Measurements from ENCODE around the gene NPS. TPM values are rescaled to one million over a fixed set of nuclear protein-coding genes. Genes with fewer than 3 reads are reported as not detected.

The NPS gene
- total and polyA plus RNA-seq, 3 donors from 2014 or later = not detected

DNA sequence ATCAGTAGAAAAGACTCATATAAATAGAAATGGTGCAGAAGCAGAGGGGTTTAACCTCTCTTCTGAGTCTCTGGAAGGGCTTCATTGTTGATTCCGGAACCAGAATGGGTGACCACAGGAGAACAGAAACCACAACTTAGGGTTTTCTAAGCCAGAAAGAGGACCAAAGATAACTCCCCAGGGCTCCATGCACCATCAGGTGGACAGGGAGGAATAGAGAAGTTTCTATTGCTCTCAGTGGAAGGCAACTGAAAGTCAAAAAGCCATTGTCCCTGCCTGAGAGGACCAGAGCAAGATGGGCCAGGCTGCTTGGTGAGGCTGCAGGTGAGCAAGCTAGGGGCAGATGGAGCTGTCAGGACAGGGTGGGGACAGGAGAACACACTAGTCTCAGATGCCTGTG, 14.6 kb upstream of the NPS start:
- intact Hi-C loops (cut with DNase I; ENCODE audit: low total_unique reads) = no loop called here
- Histone ChIP-seq H3K9me3 (no peaks in the 10 kb centered on the region), H3K27me3 (no peaks in the 10 kb centered on the region), H3K4me1 (no peaks in the 10 kb centered on the region), H3K27ac (no peak overlapping the region), H3K36me3 (ENCODE audit: low read depth, missing control alignments) (no peaks in the 10 kb centered on the region), H3K4me3 (no peak overlapping the region)
- DNase-seq = no peak
- 94 to 100% methylated on average over 1 of the region's 1 CpG for WGBS, 2 donors
- TF ChIP-seq, protein P1, sequence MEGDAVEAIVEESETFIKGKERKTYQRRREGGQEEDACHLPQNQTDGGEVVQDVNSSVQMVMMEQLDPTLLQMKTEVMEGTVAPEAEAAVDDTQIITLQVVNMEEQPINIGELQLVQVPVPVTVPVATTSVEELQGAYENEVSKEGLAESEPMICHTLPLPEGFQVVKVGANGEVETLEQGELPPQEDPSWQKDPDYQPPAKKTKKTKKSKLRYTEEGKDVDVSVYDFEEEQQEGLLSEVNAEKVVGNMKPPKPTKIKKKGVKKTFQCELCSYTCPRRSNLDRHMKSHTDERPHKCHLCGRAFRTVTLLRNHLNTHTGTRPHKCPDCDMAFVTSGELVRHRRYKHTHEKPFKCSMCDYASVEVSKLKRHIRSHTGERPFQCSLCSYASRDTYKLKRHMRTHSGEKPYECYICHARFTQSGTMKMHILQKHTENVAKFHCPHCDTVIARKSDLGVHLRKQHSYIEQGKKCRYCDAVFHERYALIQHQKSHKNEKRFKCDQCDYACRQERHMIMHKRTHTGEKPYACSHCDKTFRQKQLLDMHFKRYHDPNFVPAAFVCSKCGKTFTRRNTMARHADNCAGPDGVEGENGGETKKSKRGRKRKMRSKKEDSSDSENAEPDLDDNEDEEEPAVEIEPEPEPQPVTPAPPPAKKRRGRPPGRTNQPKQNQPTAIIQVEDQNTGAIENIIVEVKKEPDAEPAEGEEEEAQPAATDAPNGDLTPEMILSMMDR (IDR thresholded peaks at IDR 0.05) = no peak
- no peak for TF ChIP-seq POLR2A (IDR thresholded peaks at IDR 0.05)

- Histone ChIP-seq H3K4me1 (no peaks in the 10 kb centered on the region), H3K36me3 (ENCODE audit: low read depth, missing control alignments) (no peaks in the 10 kb centered on the region), H3K4me3 (no peak overlapping the region), H3K27me3 (no peaks in the 10 kb centered on the region), H3K27ac (no peak overlapping the region), H3K9me3 (no peaks in the 10 kb centered on the region)
- intact Hi-C loops (cut with DNase I; ENCODE audit: low total_unique reads) = no loop called here
- no peak for TF ChIP-seq POLR2A (IDR thresholded peaks at IDR 0.05)
- TF ChIP-seq, protein P1 (IDR thresholded peaks at IDR 0.05) = no peak
- WGBS, 2 donors = 76% methylated on average over 8 of the region's 8 CpGs
- no peak for DNase-seq
These were observed 13.2 kb upstream of the NPS start for GRCh38 chr10:127535802-127536515.

GRCh38 chr10:127536972-127537760, 11.9 kb upstream of the NPS start:
- H3K27me3 ChIP-seq = no peaks in the 10 kb centered on the region
- H3K4me3 ChIP-seq = no peak overlapping the region
- H3K27ac ChIP-seq = no peak overlapping the region
- no peaks in the 10 kb centered on the region for H3K36me3 ChIP-seq (ENCODE audit: low read depth, missing control alignments)
- H3K9me3 ChIP-seq = no peaks in the 10 kb centered on the region
- 90 to 95% methylated on average over 14 to 21 of the region's 21 CpGs for WGBS, 2 donors
- intact Hi-C loops (cut with DNase I; ENCODE audit: low total_unique reads) = no loop called here
- TF ChIP-seq POLR2A (IDR thresholded peaks at IDR 0.05) = no peak
- TF ChIP-seq, protein P1 (IDR thresholded peaks at IDR 0.05) = no peak
- no peaks in the 10 kb centered on the region for H3K4me1 ChIP-seq
- DNase-seq = no peak

DNA sequence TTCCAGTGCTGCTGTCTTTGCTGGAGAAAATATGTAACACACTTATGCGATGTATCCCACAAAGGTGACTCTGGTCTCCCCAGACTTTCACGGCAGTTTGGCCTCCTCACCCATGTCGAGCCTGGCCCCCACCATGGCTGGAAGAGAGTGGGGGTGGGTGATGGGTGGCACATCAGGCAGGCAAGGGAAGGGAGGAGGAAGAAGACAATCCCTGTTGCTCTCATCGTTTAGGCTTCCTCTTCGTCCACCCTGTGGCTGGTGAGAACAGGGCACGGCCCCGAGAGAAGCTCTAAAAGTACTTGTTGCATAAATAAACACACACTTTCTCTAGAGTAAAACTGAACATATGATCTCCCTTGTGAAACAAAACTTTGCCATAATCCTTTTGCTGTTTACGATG, 11.2 kb upstream of the NPS start:
- no peak overlapping the region for H3K4me3 ChIP-seq
- TF ChIP-seq POLR2A (IDR thresholded peaks at IDR 0.05) = no peak
- TF ChIP-seq, protein P1 (IDR thresholded peaks at IDR 0.05) = no peak
- intact Hi-C loops (cut with DNase I; ENCODE audit: low total_unique reads) = no loop called here
- WGBS, 2 donors = 73 to 92% methylated on average over 7 to 8 of the region's 8 CpGs
- no peaks in the 10 kb centered on the region for H3K9me3 ChIP-seq
- no peaks in the 10 kb centered on the region for H3K4me1 ChIP-seq
- H3K27me3 ChIP-seq = no peaks in the 10 kb centered on the region
- no peak for DNase-seq
- no peaks in the 10 kb centered on the region for H3K36me3 ChIP-seq (ENCODE audit: low read depth, missing control alignments)
- H3K27ac ChIP-seq = no peak overlapping the region

All from testis (tissue), 3 donors.